ENCODE measurements around the gene LAMA5.

The LAMA5 gene

DNA sequence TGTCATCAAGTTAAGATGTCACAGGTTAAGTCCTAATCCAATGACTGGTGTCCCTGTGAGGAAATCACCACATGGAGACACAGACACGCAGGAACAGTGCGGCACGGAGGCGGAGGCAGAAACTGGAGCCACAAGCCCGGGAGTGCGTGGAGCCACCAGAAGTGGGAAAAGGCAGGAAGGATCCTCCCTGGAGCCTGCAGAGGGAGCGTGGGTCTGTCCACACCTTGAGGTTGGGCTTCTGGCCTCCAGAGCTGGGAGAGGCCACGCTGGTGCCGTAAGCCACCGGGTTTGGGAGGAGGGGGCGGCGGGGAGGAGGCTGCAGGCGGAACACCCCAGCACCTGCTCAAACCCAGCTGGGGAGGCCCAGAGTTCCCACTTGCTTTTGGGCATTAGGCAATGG lies 36.2 kb upstream of the LAMA5 start:
- no peak for DNase-seq

DNA sequence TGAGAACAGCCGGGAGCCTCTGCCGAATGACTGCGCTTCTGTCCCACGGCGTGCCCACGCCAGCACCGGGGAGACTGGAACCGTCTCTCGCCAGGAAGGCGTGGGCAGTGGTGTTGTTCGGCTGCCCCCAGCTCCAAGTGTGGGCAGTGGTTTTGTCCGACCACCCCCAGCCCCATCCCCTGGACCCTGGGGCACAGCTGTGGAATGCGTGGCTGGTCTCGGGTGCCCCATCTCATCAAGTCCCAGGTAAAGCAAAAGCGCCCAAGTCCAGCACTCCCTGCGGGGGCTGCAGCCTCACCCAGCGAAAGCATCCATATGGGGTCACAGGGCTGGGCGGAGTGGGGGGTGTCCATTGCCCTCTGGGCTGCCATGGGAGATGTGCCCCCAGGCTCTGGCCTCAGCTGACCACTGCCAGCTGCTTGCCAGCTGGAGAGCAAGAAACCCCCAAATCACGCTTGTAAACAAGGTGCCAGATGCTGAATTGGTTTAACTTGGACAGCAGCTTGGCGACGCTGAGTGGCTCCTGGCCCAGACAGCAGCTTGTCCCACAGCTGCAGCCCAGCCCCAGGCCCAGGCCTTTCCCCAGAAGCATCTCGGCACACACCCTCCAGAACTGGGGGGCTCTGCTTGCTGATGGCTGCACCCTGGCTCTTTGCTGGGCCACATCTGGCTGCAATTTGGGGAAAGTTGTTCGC lies 35.5 kb upstream of the LAMA5 start:
- DNase-seq, result no peak

- no peak for DNase-seq
These were observed 34.2 kb upstream of the LAMA5 start for GRCh38 chr20:62401331-62401779.

DNA sequence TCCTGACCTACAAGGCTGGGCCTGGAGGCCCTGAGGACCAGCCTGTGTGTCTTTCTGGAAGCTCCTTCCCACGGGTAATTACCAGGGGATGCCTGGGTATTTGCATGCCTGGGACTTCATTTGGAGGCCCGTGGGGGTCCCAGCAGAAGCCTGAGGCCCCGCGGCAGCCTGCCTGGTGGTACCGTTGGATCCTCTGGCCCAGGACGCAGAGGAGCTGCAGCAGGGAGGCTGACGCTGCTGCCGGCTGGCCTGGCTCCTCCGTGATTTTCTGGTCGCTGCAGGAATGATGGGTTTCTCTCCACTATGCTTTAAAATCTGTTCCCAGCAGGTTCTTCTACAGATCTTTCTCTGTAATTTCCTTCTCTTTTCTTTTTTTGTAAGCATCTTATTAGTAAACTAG lies 33.4 kb upstream of the LAMA5 start:
- no peak for DNase-seq

- no peak for DNase-seq
These were observed 32.9 kb upstream of the LAMA5 start for GRCh38 chr20:62400021-62400420.

DNA sequence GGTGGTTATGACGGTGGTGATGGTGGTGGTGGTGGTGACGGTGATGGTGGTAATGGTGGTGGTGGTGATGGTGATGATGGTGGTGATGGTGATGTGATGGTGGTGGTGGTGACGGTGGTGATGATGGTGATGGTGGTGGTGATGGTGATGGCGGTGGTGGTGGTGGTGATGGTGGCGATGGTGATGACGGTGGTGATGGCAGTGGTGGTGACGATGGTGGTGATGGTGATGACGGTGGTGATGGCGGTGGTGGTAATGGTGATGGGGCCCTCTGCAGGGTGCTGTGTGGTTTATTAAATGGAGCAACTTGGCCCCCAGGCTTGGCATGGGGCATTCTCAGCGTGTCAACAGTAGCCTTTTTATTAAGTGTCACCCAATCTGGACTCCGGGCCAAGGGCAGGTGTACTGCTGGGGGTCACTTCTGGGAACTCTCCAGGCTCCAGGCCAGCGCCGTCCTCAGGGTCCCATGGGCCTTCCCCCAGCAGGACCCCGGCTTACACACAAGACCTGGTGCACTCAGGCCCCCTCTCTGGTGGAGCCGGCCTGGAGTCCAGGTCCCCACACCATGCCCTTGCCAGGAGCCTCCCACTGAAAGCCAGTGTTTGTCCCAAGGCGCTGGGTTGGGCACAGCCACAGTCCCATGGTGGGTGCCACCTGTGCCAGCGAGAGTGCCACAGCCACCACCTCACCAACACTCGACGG lies 31.2 kb upstream of the LAMA5 start:
- DNase-seq, result no peak

- DNase-seq, result no peak
These were observed 29.5 kb upstream of the LAMA5 start for GRCh38 chr20:62396367-62397239.

DNA sequence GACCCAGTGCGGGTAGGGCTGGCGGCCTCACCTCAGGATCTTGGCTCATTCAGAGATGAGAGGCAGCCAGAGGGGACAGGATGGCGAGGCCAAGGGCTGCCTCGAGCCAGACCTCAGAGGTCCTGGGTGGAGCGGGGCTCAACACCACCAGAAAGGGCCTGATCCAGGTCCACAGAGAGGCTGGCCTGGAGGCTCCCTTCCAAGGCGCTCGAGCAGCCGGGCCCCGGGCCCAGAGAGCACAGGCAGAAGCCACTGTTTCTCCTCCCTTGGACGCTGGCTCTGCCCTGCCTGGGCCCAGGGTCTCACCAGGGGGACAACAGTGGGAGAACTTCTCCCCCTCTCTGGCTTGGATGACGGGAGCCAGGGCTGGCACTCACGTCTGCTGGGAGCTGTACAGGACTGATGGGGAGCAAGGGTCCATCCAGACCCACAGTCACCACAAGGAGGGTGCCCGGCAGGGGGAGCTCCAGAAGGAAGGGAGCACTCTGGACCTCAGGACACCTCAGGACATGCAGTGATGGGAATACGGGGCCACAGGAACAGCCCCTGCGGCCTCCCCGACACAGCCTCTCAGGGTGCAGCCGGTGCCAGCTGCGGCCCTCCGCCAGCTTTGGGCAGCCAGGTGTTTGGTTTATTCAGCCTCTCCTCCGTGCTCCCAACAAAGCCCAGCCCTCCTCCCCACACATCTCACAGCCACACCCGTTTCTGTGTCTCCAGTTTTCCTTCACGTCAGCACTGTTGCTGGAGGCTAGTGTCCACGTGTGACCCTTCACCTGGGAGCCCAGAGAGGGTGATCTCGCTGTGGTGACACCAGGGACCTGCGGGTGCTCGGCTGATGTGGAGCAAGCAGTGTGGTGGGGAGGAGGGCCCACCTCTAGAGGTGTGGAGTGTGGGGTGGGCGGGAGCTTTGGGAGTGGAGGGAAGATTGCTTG lies 28.5 kb upstream of the LAMA5 start:
- no peak for DNase-seq

- DNase-seq, result no peak
These were observed 27.4 kb upstream of the LAMA5 start for GRCh38 chr20:62394248-62395245.

DNA sequence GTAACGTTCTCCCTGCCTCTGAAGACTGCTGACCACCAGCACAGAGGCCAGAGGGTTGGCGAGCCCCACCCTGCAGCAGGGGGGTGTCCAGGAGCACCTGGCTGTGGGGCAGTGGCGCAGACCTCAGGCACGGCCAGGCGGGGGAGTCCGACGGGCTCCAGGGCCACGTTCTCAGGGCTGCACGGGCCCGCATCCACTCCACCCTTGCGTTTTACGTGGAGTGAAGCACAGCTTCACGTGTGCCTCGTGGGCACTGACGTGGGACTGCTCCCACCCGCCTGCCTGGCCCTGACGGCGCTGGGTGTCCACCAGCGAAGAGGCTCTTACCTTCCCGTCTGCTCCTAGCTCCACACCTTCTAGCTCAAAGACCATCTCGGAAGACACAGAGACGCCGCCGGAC lies 26.7 kb upstream of the LAMA5 start:
- DNase-seq, result no peak

- DNase-seq, result no peak
These were observed 26.2 kb upstream of the LAMA5 start for GRCh38 chr20:62393335-62393665.

DNA sequence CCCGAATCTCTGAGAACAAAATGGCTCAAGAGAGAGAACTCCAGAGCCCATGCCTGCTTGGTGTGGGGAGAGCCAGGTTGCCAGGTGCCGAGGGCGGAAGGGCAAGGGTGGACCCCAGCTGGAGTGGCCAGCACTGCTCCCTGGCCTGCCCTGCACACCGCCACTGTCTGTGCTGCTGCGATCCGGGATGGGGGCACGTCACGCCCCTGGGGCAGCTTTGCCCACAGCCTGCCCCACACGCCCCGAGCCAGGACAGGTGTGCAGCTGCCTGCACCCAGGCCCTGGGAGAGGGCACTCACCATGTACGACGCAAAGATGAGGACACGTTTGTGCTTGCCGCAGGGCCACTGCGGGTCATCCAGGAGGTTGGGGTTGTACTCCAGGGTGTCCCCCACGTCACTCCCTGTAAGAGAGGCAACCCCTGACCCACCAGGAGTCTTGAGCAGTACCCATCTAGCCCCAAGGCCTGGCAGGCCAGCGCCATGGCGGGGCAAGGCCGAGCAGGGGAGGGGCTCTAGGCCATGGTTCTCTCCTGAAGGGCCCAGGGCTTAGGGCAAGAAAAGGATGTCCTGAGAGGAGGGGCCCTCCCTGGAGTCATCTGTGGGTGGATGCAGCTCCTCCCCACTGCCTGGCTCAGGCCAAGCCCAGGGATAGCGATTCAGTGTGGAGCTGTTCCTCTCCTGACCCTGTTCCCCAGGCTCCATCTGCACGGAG lies 25.7 kb upstream of the LAMA5 start:
- no peak for DNase-seq

- DNase-seq, result no peak
These were observed 24.9 kb upstream of the LAMA5 start for GRCh38 chr20:62392077-62392418.

GRCh38 chr20:62391165-62392076 lies 24.3 kb upstream of the LAMA5 start:
- no peak for DNase-seq

GRCh38 chr20:62390317-62391164 lies 23.4 kb upstream of the LAMA5 start:
- no peak for DNase-seq

DNA sequence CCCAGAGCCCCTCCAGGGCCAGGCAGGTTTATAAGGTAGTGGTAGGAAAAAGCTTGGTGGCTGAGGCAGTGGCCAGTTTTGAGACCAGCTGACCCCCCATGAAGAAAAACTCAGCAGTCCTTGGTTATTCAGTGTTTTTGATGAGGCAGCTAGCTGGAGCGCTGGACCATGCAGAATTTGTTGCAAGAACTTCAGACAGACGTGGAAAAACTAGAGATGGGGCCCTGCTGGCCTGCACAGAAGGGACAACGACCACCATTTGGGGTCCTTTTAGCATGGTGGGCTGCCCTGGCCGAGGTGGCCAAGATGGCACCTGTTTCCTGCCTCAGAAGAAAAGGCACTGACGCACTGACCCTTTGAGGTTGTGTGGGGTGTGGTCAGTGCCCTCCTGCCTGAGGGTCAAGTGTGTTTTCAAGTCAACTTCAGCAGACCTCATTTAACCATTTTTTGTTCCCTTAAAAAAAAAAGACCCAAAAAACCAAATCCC lies 22.5 kb upstream of the LAMA5 start:
- no peak for DNase-seq

GRCh38 chr20:62388839-62389600 lies 21.9 kb upstream of the LAMA5 start:
- no peak for DNase-seq
